Parathyroid adenoma (tissue), 2 donors: Measurements from ENCODE around the gene C11orf68.
A peak's percentile ranks its signal among the peaks of the same experiment; 100 is the strongest.

Source experiments
- H2AFZ ChIP-seq: fragments of 300-600 bp; sonication (generic); one replicate; pipeline ENCODE4 v1.7.0; 2017; ENCODE audit warnings: antibody characterized with exemption, mild to moderate bottlenecking
- H3K27ac ChIP-seq: fragments of 300-600 bp; sonication (generic); one replicate; pipeline ENCODE4 v1.7.0; 2017
- H3K27me3 ChIP-seq: fragments of 300-600 bp; sonication (generic); one replicate; pipeline ENCODE4 v1.7.0; 2017; ENCODE audit warnings: low read length; ENCODE audit not compliant: control insufficient read depth, insufficient read depth
- H3K36me3 ChIP-seq: fragments of 300-600 bp; sonication (generic); one replicate; pipeline ENCODE4 v1.7.0; 2017; ENCODE audit warnings: low read length; ENCODE audit not compliant: control insufficient read depth, insufficient read depth
- H3K4me1 ChIP-seq: fragments of 300-600 bp; sonication (generic); one replicate; pipeline ENCODE4 v1.7.0; 2017; ENCODE audit warnings: control low read depth
- H3K4me2 ChIP-seq: fragments of 300-600 bp; sonication (generic); one replicate; pipeline ENCODE4 v1.7.0; 2017; ENCODE audit warnings: low read length
- H3K4me3 ChIP-seq: fragments of 300-600 bp; sonication (generic); one replicate; pipeline ENCODE4 v1.7.0; 2017; ENCODE audit warnings: low read depth, low read length
- H3K79me2 ChIP-seq: fragments of 300-600 bp; sonication (generic); one replicate; pipeline ENCODE4 v1.7.0; 2017; ENCODE audit warnings: control low read depth
- H3K9ac ChIP-seq: fragments of 300-600 bp; sonication (generic); one replicate; pipeline ENCODE4 v1.7.0; 2017; ENCODE audit warnings: mild to moderate bottlenecking
- H3K9me3 ChIP-seq: fragments of 300-600 bp; sonication (generic); one replicate; pipeline ENCODE4 v1.7.0; 2017; ENCODE audit warnings: low read length; ENCODE audit not compliant: control insufficient read depth
- TF ChIP-seq, protein P1 (sequence below): fragments of 300-600 bp; sonication (generic); IDR thresholded peaks from one replicate; pipeline ENCODE4 v1.7.0; 2017; ENCODE audit warnings: antibody characterized with exemption, mild to moderate bottlenecking
- donor health status: primary hyperparathyroidism.

The C11orf68 gene

DNA sequence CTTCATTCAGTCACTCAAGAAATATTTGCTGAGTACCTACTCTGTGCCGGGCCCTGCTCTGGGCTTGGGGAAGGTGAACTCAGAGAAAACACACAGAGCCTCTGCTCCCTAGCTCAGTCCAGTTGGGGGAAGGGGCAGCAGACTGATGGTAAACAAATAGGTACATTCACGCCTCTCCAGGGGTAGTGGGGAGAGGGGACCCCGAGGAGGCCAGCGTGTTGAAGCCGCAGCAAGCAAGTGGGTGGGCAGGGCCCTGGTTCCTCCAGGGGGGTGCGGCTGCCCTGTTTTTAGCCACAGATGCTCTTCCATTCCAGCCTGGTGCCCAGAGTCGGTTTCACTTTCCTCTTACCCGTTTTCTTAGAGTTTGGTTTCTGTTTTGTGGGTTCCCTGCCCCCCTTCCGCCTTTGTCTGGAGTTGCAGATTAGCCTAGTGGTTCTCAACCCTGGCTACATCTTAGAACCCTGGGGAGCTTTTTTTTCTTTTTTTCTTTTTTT, 9.1 kb upstream of the C11orf68 start:
- Histone ChIP-seq H3K79me2 (no peaks in the 10 kb centered on the region), H3K9ac (no peak overlapping the region), H3K4me1 (no peaks in the 10 kb centered on the region), H3K4me2 (no peak overlapping the region), H3K27me3 (no peaks in the 10 kb centered on the region), H3K4me3 (no peak overlapping the region), H3K9me3 (no peaks in the 10 kb centered on the region), H2AFZ (no peak overlapping the region), H3K36me3 (no peaks in the 10 kb centered on the region), H3K27ac (no peak overlapping the region)
- TF ChIP-seq, protein P1, sequence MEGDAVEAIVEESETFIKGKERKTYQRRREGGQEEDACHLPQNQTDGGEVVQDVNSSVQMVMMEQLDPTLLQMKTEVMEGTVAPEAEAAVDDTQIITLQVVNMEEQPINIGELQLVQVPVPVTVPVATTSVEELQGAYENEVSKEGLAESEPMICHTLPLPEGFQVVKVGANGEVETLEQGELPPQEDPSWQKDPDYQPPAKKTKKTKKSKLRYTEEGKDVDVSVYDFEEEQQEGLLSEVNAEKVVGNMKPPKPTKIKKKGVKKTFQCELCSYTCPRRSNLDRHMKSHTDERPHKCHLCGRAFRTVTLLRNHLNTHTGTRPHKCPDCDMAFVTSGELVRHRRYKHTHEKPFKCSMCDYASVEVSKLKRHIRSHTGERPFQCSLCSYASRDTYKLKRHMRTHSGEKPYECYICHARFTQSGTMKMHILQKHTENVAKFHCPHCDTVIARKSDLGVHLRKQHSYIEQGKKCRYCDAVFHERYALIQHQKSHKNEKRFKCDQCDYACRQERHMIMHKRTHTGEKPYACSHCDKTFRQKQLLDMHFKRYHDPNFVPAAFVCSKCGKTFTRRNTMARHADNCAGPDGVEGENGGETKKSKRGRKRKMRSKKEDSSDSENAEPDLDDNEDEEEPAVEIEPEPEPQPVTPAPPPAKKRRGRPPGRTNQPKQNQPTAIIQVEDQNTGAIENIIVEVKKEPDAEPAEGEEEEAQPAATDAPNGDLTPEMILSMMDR = no peak

DNA sequence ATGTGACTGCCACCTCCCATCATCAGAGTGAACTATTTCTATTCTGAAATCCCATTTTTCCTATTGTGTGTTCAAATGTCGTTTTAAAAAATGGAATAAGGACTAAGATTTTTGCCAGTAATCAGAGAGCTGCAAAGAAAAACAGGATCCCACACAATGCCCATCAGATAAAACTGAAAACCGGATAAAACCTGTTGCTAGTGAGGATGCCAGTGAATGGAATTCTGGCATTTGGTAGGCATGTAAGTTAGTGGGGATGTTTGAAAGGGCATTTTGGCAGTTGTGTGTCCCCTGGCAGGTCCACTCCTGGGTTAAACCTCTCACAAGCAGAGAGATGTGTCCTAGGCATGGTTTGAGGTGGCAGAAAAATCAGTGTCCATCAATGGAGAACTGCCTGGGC, 6.5 kb upstream of the C11orf68 start:
- no peak overlapping the region for H3K27ac ChIP-seq
- H3K79me2 ChIP-seq = no peaks in the 10 kb centered on the region
- TF ChIP-seq, protein P1 = no peak
- no peak overlapping the region for H3K4me3 ChIP-seq
- H3K36me3 ChIP-seq = no peaks in the 10 kb centered on the region
- peak overlapping the region; percentile 1 for H3K4me2 ChIP-seq
- H3K9me3 ChIP-seq = no peaks in the 10 kb centered on the region
- no peak overlapping the region for H2AFZ ChIP-seq
- no peaks in the 10 kb centered on the region for H3K4me1 ChIP-seq
- no peak overlapping the region for H3K9ac ChIP-seq
- H3K27me3 ChIP-seq = no peaks in the 10 kb centered on the region

DNA sequence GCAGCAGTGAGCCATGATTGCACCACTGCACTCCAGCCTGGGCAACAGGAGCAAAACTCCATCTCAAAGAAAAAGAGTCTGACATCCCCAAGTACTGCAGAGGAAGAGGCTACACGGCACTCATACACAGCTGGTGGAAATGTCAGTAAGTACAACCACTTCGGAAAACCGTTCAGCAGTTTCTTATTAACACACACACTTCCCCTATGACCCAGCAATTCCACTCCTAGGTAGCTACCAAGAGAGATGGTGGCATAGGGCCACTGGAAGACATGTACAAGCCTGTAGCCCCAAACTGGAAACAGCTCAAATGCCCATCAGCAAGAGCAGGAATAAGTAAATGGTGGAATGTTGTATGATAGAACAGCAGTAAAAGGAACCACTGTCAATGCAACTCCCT, 3.7 kb upstream of the C11orf68 start:
- H3K4me1 ChIP-seq = no peaks in the 10 kb centered on the region
- no peak overlapping the region for H3K9ac ChIP-seq
- TF ChIP-seq, protein P1 = no peak
- no peak overlapping the region for H2AFZ ChIP-seq
- H3K27me3 ChIP-seq = no peaks in the 10 kb centered on the region
- no peaks in the 10 kb centered on the region for H3K9me3 ChIP-seq
- H3K27ac ChIP-seq = no peak overlapping the region
- H3K4me2 ChIP-seq = no peak overlapping the region
- H3K4me3 ChIP-seq = no peak overlapping the region
- H3K36me3 ChIP-seq = no peaks in the 10 kb centered on the region
- peaks cover 2% of the 10 kb centered on the region for H3K79me2 ChIP-seq

DNA sequence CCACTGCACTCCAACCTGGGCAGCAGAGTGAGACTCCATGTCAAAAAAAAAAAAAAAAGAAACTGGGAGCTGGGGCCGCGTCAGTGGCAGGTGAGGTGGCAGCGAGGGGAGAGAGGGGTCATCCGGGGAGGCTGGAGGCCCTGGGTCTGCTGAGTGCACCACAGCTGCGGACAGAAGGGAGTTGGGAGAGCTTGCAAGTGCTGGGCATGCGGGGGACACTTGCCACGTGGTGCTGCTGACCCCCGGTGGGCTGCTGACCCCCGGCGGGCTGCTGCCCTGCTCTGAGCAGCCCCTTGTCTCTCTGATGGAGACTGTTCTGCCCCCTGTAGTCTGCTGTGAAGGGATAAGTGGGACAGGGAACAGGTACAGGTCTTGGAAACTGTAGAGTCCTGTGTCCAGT, 3.0 kb upstream of the C11orf68 start:
- Histone ChIP-seq H3K27me3 (no peaks in the 10 kb centered on the region), H3K4me3 (no peak overlapping the region), H3K4me1 (no peaks in the 10 kb centered on the region), H3K36me3 (no peaks in the 10 kb centered on the region), H3K9me3 (no peaks in the 10 kb centered on the region), H3K9ac (no peak overlapping the region), H3K4me2 (no peak overlapping the region), H3K79me2 (peaks cover 2% of the 10 kb centered on the region), H3K27ac (no peak overlapping the region), H2AFZ (no peak overlapping the region)
- TF ChIP-seq, protein P1 = no peak

DNA sequence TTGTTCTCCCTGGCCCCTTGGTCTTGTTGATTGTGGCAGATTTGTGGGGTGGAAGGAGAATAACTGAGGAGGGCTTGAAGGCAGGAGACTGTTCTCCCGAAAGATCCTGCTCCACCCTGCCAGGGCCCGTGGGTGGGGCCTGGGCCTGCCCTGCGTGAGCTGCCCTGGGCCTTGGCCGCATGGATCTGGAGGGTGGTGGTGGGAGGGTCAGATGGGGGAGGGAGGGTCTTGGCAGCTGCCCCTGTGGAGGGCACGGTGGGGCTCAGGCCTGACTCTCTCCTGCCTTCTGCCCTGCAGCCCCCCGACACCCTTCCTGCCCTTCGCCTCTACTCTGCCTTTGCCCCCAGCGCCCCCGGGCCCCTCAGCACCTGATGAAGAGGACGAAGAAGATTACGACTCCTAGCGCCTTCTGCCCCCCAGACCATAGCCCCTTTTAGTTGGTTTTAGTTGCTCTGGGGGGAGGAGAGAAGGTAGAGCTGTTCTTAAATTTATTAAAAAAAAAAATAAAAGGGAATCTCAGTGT, 2.2 kb upstream of the C11orf68 start:
- TF ChIP-seq, protein P1 = no peak
- Histone ChIP-seq H3K4me2 (peak overlapping the region; percentile 61), H3K36me3 (no peaks in the 10 kb centered on the region), H3K79me2 (peaks cover 2% of the 10 kb centered on the region), H3K27ac (no peak overlapping the region), H3K9ac (no peak overlapping the region), H3K4me1 (no peaks in the 10 kb centered on the region), H3K9me3 (no peaks in the 10 kb centered on the region), H2AFZ (no peak overlapping the region), H3K27me3 (no peaks in the 10 kb centered on the region), H3K4me3 (no peak overlapping the region)
